Motor neuron (in vitro differentiated cells): ENCODE results near the gene PYHIN1. TPM values are rescaled to one million over a fixed set of nuclear protein-coding genes. Genes with fewer than 3 reads are reported as not detected.

Experiments used
- ATAC-seq, 8 experiments: fragments of 200-7000 bp; cut with Tn5 transposase; replicated peaks in 6 of 8; 2 replicates each; pipeline ENCODE4 v1.8.0; 2021; ENCODE audit warnings: mild to moderate bottlenecking in 8 of 8, moderate library complexity in 8 of 8
- H3K27ac ChIP-seq, 2 donors: fragments of 250-450 bp; sonication (Bioruptor Pico); 2 replicates each; pipeline ENCODE4 v1.9.0; 2021; ENCODE audit warnings: antibody characterized with exemption in 2 of 2, mild to moderate bottlenecking in 2 of 2, moderate library complexity in 1 of 2
- H3K4me1 ChIP-seq, 2 donors: fragments of 250-450 bp; sonication (Bioruptor Pico); replicated peaks in 1 of 2; 2 replicates each; pipeline ENCODE4 v1.6.1; 2021; ENCODE audit warnings: antibody characterized with exemption in 2 of 2, mild to moderate bottlenecking in 2 of 2, moderate library complexity in 1 of 2
- H3K4me3 ChIP-seq, 5 donors: fragments of 250-450 bp; sonication (Bioruptor Pico); 2 replicates each; pipeline ENCODE4 v1.9.0; 2021; ENCODE audit warnings: antibody characterized with exemption in 5 of 5, mild to moderate bottlenecking in 5 of 5, moderate library complexity in 4 of 5
- WGBS, 10 experiments: fragments of 450-650 bp; shearing (Covaris generic); methylation state at CpG; one replicate each; pipeline ENCODE4 v1.0.0; 2022; 5-methylcytosine and 5-hydroxymethylcytosine counted together
- in situ Hi-C, 9 experiments: fragments of 400-800 bp; cut with MboI; loops; one replicate each; pipeline ENCODE4 v1.15.0; 2021; ENCODE audit warnings: low sequenced_read_pairs in 9 of 9, low pct_unique_long_range_greater_than_20kb in 2 of 9; ENCODE audit not compliant: unreplicated experiment in 9 of 9
- total RNA-seq, 8 experiments: library from RNA; unstranded; fragments of 300-600 nt; gene quantifications; 2 replicates each; pipeline versions ENCODE4 v1.2.3 to v1.2.4, GENCODE V29; 2022

PYHIN1 gene
- total RNA-seq, 8 experiments from 2014 or later, result 0.40 to 3.5 (median 0.64) TPM; not detected in 4

DNA sequence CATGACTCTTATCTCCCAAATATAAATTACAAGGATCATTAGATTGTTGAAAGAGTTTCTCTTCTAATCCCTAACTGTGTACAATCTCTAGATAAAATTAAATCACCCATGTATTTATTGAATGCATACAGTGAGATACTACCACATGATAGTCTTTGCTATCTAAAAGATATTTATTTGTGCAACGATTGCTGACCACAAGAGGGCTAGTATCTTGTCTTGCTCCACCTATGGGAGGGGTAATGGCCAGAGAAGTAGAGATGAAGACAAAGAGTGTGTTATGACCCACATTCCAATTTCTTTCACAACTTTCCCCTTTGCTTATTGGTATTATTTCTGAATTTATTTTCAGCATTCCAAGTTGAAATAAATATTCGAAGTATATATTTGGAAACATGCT, 13.7 kb downstream of the PYHIN1 start:
- no peak overlapping the region for H3K4me3 ChIP-seq
- ATAC-seq, result no peak
- H3K4me1 ChIP-seq, result no peaks in the 10 kb centered on the region
- in situ Hi-C loops, result loop anchor here in 1 of 9 experiments (25.0 kb wide), 1 partner anchor 108 kb away; the partner anchor contains the start of gene MNDA
- H3K27ac ChIP-seq, result no peak overlapping the region
- 0 to 94% (median 33%) methylated on average over 1 to 2 of the region's 2 CpGs; no CpG with 5 or more reads in 2 of the 10 experiments for WGBS, 10 experiments

DNA sequence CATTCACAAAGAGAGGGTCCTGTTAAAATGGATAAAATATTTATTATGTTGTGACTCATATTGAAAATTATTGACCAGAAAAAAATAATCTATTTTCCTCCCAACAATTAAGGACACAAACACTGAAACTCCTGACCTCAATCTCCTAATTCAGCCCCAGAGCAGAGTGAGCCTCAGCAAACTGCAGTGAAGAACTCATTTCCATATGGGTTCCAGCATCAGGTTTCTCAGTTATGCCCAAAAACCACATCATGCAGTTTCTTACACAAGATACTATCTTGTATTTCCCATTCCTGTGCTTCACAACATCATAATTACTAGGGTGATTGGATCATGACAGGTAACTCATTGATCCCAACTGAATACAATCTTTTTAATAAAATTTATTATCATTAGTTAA, 15.4 kb downstream of the PYHIN1 start:
- peak in 2 of 8 experiments; percentile 17 to 50 for ATAC-seq
- Histone ChIP-seq H3K4me1 (no peaks in the 10 kb centered on the region), H3K4me3 (no peak overlapping the region), H3K27ac (no peak overlapping the region)
- in situ Hi-C loops, result loop anchor here in 1 of 9 experiments (25.0 kb wide), 1 partner anchor 109 kb away; the partner anchor contains the start of gene MNDA

DNA sequence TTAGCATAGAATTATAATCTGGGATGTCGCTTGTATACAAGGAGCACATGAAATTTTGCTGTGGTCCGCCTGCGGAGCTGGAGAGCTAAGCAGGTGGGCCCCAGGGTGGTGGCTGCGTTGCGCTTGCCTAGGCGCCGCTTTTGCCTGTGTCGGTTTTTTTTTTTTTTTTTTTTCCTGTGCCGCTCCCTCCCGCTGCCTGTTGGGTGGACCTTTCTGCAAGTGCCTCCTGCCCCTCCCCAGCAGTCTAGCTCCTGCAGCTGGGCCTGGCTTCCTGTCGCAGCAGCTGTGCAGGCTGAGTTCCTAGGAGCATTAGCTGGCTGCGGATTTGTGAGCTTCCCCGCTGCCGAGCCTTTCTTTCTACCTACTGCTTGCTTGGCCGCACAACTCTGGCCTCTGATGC, 20.6 kb downstream of the PYHIN1 start:
- Histone ChIP-seq H3K4me1 (no peaks in the 10 kb centered on the region), H3K27ac (no peak overlapping the region), H3K4me3 (no peak overlapping the region)
- ATAC-seq, result peak in 4 of 8 experiments; percentile 50 to 85 (median 66)
- 33 to 90% (median 56%) methylated on average over 4 to 13 of the region's 15 CpGs; no CpG with 5 or more reads in 1 of the 10 experiments for WGBS, 10 experiments
- in situ Hi-C loops, result no loop called here

DNA sequence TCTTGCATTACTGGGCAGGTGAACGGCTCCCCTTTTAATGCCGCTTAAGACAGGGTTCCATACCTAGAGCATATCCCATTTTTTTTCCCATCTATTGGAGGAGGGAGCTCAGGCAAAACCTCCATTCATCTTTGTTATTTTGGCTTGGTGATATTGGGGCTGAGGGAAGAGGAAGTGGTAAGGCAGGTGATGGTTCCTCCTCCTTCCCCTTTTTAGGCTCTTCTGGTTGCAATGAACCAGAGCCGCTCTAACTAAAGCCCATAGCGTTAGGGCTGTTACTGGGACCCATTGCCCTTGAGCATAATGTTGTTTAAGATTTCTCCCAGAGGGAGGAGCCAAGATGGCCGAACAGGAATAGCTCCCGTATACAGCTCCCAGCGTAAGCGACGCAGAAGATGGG, 21.1 kb downstream of the PYHIN1 start:
- no peak for ATAC-seq

DNA sequence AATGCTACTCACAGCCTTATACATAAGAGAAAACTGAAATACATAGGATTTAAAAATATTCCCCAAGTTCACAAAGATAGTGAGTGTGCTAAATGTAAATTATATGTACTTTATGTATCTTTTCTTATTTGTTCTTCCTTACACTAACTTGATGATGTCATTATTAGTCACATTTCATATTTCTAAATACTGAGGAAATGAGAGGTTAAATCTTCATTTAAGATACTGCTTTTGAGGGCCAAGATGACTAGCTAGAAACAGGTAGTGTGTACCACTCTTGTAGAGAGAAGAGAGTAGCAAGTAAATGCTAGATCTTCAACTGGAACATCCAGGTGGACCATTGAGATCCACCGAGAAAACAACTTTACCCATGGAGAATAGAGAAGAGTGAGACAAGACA, 29.8 kb downstream of the PYHIN1 start:
- in situ Hi-C loops, result no loop called here
- H3K4me3 ChIP-seq, result no peak overlapping the region
- ATAC-seq, result no peak
- no peak overlapping the region for H3K27ac ChIP-seq
- WGBS, 10 experiments, result 13 to 92% (median 50%) methylated on average over 1 of the region's 1 CpG; no CpG with 5 or more reads in 3 of the 10 experiments
- H3K4me1 ChIP-seq, result no peaks in the 10 kb centered on the region

More for the DNA sequence above, 21.1 kb downstream of the PYHIN1 start:
- 56 to 100% (median 90%) methylated on average over 1 to 7 of the region's 9 CpGs; no CpG with 5 or more reads in 3 of the 10 experiments for WGBS, 10 experiments
- in situ Hi-C loops, result no loop called here
- Histone ChIP-seq H3K4me3 (no peak overlapping the region), H3K27ac (no peak overlapping the region), H3K4me1 (no peaks in the 10 kb centered on the region)

DNA sequence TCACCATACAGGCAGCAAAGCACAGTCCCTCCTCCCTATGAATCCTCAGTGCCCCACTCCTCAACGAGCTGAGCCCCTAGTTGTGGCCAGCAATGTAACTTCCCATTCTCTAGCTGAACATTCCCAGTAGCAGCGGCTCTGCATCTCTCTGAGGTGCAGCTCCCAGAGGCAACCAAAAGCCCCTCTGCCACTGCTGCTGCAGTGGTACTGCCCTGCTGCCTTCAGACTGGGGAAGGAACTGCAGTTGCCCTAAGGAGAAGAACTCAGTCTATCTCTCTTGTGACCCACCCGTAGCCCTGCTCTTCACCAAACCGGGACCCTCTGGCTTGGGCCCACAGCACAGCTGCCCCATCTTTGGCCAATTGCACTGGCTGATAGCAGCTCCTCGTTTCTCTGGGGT, 31.6 kb downstream of the PYHIN1 start:
- ATAC-seq, result no peak

DNA sequence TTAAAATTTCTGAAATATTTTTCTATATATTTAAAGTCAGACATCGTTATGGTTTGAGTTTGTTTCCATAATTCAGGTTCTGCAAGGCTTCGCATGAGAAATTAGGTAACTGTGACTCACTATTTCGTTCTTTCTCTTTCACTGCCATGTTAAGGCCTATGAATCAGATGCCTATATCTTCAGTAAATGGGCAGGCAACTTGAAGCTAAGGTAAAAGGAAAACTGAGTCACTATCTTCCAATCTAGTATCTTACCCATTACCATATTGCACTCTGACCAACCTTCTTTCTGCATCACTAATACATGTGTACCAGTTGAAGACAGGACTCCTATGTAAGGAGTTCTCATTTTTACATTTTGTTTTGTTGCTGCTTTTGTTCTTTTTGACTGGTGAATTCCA, 37.8 kb downstream of the PYHIN1 start:
- in situ Hi-C loops, result no loop called here
- 24 to 85% (median 73%) methylated on average over 1 to 3 of the region's 3 CpGs for WGBS, 10 experiments
- no peak for ATAC-seq

More for the DNA sequence above, 31.6 kb downstream of the PYHIN1 start:
- Histone ChIP-seq H3K27ac (no peak overlapping the region), H3K4me1 (no peaks in the 10 kb centered on the region), H3K4me3 (no peak overlapping the region)
- in situ Hi-C loops, result no loop called here
- WGBS, 10 experiments, result 0 to 79% (median 45%) methylated on average over 1 to 5 of the region's 5 CpGs; no CpG with 5 or more reads in 3 of the 10 experiments

DNA sequence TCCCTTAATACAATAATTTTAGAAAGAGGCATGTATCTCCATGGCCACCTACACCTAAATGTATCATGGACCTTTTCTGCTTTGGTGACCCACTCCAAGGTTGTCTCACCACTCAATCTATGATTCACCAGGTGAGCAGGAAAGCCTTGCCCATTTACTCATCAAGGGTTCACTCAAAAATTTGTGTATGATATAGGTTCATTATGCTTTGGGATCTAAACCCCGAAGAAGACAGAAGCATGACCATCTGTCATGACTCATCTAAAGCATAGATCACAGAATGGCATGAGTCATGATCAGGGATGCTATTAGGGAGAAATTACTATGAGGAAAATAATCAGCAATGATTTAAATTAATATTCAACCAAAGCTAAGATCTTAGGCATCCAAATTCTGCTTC, 38.5 kb downstream of the PYHIN1 start:
- in situ Hi-C loops, result no loop called here
- 17 to 100% (median 82%) methylated on average over 1 of the region's 1 CpG; no CpG with 5 or more reads in 4 of the 10 experiments for WGBS, 10 experiments
- H3K4me3 ChIP-seq, result no peak overlapping the region
- H3K27ac ChIP-seq, result no peak overlapping the region
- no peaks in the 10 kb centered on the region for H3K4me1 ChIP-seq
- no peak for ATAC-seq

More for the DNA sequence above, 37.8 kb downstream of the PYHIN1 start:
- Histone ChIP-seq H3K27ac (no peak overlapping the region), H3K4me3 (no peak overlapping the region), H3K4me1 (no peaks in the 10 kb centered on the region)

DNA sequence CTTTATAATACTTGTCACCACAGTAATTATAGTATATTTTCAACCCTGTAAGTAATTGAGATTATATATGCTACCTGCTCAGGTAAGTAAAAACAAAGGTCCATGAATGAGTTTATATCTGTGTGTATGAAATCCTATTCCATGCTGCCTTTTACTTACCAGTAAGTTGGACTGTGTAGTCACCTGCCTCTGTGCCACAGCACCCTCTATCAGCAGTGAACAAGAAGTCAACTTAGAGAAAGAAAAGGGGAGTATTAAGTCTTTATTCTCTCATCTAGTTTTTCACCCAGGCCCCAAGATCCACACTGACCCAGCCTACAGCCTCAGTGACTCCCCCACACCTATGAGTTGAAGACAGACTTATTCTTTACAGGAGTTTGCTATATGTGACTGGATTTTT, 41.5 kb downstream of the PYHIN1 start:
- in situ Hi-C loops, result no loop called here
- no peak overlapping the region for H3K27ac ChIP-seq
- H3K4me1 ChIP-seq, result peaks cover 0 to 2% of the 10 kb centered on the region in 2 donors
- H3K4me3 ChIP-seq, result no peak overlapping the region
- peak in 2 of 8 experiments; percentile 15 to 20 for ATAC-seq

DNA sequence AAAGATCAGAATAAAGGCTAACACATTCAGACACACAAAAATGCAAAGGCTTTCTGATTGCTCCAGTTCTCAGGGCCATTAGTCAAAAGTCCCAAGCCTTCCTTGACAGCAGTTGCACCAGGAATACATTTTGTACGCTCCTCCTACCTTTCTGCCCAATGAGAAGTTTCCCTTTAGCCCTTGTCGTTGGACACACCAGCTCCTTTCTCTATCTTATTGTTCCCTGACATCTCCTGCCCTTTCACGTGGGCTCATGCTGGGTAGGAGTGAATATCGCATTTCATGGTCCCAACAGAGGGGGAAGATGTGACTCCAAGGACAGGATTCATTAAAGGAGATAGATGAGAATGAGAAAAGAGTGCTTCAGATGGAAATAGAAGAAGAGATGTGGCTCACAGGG, 44.9 kb downstream of the PYHIN1 start:
- in situ Hi-C loops, result loop anchor here in 1 of 9 experiments (25.0 kb wide), 1 partner anchor 439 kb away; no protein-coding TSS in a partner anchor
- Histone ChIP-seq H3K4me3 (no peak overlapping the region), H3K4me1 (peaks cover 0 to 2% of the 10 kb centered on the region in 2 donors), H3K27ac (no peak overlapping the region)
- 0 to 42% (median 11%) methylated on average over 1 to 4 of the region's 4 CpGs; no CpG with 5 or more reads in 1 of the 10 experiments for WGBS, 10 experiments
- peak in 3 of 8 experiments; percentile 24 to 90 (median 39) for ATAC-seq

DNA sequence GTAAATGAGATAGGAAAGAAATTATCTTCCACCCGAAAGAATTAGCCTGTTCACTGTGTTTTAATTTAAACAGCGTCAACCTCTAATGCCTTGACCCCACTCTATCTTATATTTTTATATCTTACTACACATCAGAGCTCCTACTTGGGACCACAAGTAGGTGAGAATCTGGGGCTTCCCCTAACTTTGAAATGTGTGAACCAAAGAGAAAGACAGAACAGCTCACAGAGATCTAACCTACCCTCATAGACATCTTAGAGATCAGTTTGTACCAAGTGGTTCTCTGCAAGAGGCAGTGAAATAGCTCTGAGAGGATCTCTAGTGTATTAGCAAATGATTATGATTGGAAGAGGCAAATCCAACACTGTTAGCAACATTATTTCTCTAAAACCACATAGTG, 47.4 kb downstream of the PYHIN1 start:
- peaks cover 0 to 2% of the 10 kb centered on the region in 2 donors for H3K4me1 ChIP-seq
- 0 to 100% (median 50%) methylated on average over 1 to 2 of the region's 2 CpGs; no CpG with 5 or more reads in 3 of the 10 experiments for WGBS, 10 experiments
- no peak overlapping the region for H3K4me3 ChIP-seq
- no peak overlapping the region for H3K27ac ChIP-seq
- in situ Hi-C loops, result loop anchor here in 1 of 9 experiments (25.0 kb wide), 1 partner anchor 441 kb away; no protein-coding TSS in a partner anchor
- peak in 1 of 8 experiments; percentile 36 for ATAC-seq

DNA sequence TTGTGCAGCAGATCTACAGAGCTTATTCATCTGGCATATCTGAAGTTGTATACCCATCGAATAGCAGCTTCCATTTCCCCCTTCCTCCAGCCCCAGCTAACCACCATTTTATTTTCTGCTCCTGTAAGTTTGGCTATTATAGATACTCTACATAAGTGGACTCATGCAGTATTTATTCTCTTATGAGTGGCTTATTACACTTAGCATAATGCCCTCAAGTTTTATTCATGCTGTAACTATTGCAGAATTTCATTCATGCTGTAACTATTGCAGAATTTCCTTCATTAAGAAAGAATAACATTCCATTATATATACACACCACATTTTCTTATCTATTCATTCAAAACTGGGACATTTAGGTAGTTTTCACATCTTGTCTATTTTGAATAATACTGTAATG, 47.9 kb downstream of the PYHIN1 start:
- 0 to 100% (median 75%) methylated on average over 1 of the region's 1 CpG; no CpG with 5 or more reads in 3 of the 10 experiments for WGBS, 10 experiments
- Histone ChIP-seq H3K4me1 (peaks cover 0 to 2% of the 10 kb centered on the region in 2 donors), H3K27ac (no peak overlapping the region), H3K4me3 (no peak overlapping the region)
- peak in 2 of 8 experiments; percentile 61 to 79 for ATAC-seq
- in situ Hi-C loops, result loop anchor here in 1 of 9 experiments (25.0 kb wide), 1 partner anchor 442 kb away; no protein-coding TSS in a partner anchor

DNA sequence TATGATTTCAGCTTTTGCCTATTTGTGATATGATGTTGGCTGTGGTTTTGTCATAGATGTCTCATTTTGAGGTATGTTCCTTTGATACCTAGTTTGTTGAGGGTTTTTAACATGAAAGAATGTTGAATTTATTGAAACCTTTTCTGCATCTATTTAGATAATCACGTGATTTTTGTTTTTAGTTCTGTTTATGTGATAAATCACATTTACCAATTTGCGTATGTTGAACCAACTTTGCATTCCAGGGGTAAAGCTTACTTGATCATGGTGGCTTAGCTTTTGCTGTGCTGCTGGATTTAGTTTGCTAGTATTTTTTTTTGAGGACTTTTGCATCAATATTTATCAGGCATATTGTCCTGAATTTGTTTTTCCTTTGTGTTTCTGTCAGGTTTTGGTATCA, 51.9 kb downstream of the PYHIN1 start:
- Histone ChIP-seq H3K4me1 (no peaks in the 10 kb centered on the region), H3K27ac (no peak overlapping the region), H3K4me3 (no peak overlapping the region)
- 4 to 90% (median 65%) methylated on average over 1 to 2 of the region's 2 CpGs for WGBS, 10 experiments
- in situ Hi-C loops, result loop anchor here in 1 of 9 experiments (25.0 kb wide), 1 partner anchor 446 kb away; no protein-coding TSS in a partner anchor
- no peak for ATAC-seq

DNA sequence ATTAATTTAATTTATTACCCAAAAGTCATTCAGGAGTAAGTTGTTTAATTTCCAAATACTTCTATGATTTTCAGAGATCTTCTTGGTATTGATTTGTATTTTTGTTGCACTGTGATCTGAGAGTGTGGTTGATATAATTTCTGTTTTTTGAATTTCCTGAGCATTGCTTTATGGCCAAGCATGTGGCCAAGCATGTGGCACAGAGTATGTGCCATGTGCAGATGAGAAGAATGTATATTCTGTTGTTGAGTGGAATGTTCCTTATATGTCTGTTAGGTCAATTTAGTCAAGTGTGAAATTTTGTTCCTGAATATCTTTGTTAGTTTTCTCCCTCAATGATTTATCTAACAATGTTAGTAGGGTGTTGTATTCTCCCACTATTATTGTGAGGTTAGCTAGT, 53.0 kb downstream of the PYHIN1 start:
- in situ Hi-C loops, result loop anchor here in 1 of 9 experiments (25.0 kb wide), 1 partner anchor 447 kb away; no protein-coding TSS in a partner anchor
- H3K4me3 ChIP-seq, result no peak overlapping the region
- ATAC-seq, result no peak

More for the DNA sequence above, 53.0 kb downstream of the PYHIN1 start:
- Histone ChIP-seq H3K4me1 (no peaks in the 10 kb centered on the region), H3K27ac (no peak overlapping the region)
